Renal cortex interstitium (tissue), 11 donors: ENCODE data around the gene AP1G2. TPM values are rescaled to one million over a fixed set of nuclear protein-coding genes. Genes with fewer than 3 reads are reported as not detected.
"Not testable (repeated sequence)": the region's sequence is repeated elsewhere in the genome, so short reads cannot be mapped to it uniquely, and the experiment has no call there.

ENCODE experiments used
- DNase-seq, 11 donors: peaks; one replicate each; pipeline ENCODE4 v3.0.0-alpha.2; 2013; ENCODE audit warnings: low read depth in 9 of 11, low spot score in 4 of 11; ENCODE audit errors: extremely low read depth in 1 of 11
- polyA plus RNA-seq, 3 donors: library from polyadenylated mRNA; unstranded; fragments of 120-200 nt; gene quantifications; one replicate each; pipeline ENCODE4 v1.2.1, GENCODE V29; 2013; ENCODE audit not compliant: insufficient read length in 3 of 3

Gene AP1G2
- polyA plus RNA-seq, 3 donors: 66.5 to 121 (median 75.3) TPM

DNA sequence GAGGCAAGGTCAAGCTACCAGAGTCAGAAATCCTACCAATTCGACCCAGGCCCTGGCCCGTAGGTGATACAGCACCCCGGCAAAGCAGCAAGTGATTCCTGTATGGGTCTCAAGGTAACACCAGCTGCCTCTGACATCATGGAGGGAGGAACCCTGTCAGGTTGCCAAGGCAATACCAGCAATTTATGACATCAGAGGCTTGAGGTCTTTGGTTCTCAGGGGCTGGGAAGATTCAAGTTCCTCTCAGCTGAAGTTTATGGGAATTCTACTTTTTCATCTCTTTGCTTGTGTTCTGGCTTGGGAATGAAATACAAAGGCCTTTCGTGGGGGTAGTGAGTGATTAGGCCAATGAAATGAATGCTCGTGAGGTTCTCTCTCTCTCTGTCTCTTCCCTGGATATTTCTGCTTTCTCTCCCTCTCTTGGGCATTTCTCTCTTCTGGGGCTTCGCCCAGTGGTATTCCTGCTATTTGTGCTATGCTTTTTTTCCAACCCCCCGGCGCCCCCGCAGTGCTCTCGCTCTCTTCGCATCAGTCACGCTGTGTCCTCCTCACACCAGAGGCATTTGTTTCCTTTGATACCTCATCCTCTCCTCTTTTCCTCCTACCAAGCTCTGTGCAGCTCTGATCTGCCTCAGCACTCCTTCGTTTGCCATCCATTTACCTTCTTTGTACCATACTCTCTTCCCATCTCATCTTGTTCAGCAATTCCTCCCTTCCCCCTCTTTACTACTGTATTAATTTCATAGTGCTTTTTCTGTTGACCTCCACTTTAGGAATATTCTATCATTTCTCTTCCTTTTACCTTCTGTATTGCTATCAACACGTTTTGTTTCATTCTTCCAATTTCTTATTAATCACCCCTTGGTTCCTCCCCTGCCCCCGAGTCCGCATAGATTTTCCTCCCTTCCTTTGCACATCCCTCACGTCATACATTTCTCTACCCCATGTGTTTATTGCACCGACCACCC is 19.0 kb downstream of the AP1G2 start:
- DNase-seq: no peak

DNA sequence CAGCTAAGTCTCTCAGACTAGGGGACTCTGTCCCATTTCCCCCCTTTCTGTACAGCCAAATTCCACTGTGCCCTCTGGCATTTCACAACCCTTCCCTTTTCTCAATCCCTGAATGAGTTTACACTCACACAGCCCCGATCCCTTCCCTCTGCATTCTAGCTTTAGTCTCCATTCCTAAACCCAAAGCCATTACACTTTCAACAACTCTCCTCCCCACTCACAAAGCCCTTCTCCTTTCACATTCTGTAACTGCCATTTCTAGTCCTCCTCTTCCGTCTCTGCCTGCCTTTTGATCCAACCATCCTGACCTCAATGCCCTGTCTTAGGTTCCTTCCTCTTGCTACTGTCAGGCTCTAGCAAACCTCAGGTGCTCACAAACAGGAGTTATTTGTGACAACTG is 19.7 kb downstream of the AP1G2 start:
- DNase-seq: no peak

DNA sequence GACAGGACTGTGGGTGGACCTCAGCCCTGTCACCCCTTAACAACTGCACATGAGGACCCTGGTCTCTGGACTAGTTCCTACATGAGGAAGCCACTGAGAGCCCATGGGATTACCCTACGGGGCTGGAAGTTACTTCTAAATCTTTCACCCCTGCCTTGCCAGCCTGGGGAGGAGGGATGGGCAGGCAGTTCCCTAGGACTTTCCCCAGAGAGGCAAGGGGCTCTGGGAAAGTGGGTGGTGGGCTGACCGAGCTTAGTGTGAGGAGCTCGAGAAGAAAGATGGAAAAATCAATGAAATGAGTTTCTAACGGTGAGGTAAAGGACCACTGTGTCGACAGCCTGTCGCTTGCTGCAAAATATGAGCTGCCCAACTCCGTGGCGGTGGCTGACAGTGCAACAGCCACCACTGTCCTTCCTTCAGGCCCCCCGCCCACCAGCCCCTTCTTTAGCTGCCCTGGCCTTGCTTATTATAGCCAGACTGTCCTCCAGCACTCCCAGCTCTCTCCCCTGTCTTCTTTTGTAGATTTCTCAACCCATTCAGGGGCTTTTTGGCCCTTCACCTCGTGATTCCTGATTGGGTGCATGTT is 21.0 kb downstream of the AP1G2 start:
- no peak for DNase-seq

DNA sequence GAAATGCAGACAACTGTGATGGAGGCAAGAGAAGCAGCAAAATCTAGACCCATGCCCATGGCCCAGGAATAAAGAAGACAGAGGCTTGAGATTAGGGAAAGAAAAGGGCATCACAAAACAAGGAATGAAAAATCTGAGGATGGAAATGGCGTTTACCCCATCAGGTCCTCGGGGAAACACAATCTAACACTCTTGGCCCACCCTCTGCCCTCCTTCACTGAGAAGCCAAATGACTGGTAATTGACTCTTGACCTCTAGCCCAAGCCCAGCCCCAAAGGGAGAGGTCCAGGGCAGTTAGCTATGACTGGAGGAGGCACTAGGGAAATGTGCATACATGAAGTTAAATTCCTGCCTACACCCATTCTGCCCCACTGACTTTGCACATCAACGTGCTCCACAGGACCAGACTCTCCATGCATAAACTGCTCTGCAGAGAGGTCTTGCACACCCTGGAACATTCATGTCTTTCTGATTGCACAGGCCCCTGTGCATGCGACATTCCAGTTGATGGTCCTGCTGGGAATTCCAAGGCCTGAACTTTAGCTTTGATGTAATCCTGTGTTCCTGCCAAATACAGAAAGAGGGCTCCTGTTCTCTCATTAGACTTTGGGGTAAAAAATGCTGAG is 21.7 kb downstream of the AP1G2 start:
- no peak for DNase-seq

DNA sequence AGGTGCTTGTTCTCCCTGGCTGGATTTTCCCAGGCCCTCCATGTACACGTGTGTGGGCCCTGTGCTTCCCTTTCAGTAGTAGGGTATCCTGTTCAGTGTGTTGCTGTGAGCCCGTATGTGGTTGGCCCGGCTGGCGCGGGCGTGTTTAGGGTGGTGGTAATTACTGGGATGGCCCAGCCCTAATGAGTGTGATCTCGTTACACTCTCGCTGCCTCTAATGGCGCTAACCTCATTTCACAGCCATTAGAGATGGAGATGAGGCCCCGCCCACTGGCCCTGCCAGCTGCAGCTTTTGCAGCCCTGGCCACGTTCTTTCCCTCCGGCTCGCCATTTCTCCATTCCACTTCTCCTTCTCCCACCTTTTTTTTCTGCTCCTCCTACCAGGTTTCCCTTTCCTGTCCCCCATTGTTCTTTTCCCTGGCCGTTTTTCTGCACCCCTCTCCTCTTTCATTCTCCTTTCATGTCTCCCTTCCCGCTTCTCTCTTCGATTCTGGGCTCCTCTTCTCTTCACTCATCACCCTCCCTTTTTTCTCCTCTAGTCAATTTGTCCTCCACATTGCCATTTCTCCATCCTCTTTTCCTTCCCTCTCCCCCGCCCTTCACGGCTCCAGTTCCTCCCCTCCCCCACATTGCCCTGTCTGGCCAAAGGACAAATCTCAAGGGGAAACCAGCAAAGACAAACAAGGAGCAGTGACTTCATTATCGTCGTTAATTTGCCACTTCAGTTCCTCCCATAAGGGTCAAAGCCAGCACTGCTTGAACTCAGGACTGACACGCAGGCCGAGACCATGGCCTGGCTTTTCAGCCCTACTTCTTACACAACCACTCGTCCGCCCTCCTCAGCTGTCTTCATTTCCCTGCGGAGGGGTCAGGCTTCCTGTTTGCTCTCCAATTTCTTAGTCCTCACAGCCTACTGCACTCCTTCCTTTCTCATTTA is 22.8 kb downstream of the AP1G2 start:
- DNase-seq: no peak

DNA sequence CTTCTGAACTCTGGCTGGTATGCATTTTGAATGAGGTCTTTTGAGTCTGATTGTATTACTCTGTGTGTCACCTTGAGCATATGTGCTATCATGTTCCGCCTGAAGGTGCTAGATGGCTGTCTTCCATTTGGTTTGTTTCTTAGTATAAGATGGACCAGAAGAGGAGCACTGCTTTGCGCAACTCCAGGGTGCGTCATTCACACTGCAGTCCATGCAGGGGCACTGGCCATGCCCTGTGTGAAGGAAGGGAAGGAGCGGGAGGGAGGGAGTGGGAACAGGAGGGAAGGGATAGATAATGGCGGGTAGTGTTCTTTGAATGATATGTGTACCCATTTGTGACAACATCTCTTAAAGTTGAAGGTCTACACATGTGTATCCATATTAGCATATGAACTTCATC is 24.2 kb downstream of the AP1G2 start:
- no peak for DNase-seq

DNA sequence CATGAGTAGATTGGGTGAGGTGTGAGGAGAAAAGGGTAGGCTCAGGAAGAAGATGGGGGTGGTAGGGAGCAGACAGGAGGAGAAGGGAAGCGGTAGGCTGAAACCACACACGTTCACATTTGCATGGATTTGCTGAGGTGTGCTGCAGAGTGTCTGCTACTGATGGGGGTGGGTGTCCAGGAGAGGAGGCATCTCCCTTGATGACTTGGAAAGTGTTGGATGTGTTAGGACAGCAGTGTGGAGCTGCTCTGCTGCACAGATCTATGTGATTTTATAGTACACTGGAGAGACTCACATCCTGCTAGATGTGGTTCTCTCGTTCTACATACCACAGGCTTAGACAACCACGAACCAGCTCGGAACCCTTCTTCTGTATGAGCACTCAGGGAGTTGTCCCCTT is 25.3 kb downstream of the AP1G2 start:
- no peak for DNase-seq

DNA sequence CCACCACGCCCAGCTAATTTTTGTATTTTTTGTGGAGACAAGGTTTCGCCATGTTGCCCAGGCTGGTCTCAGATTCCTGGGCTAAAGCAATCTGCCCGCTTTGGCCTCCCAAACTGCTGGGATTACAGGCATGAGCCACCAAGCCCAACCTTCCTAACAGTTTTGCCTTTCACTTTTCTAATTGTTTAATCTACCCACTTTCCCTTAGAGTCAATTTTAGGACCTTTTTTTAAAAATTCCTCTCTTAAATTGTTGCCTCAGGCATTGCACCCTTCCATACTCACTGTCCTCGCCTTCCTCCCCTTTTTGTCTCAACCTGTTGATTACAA is 27.5 kb downstream of the AP1G2 start:
- no peak for DNase-seq

DNA sequence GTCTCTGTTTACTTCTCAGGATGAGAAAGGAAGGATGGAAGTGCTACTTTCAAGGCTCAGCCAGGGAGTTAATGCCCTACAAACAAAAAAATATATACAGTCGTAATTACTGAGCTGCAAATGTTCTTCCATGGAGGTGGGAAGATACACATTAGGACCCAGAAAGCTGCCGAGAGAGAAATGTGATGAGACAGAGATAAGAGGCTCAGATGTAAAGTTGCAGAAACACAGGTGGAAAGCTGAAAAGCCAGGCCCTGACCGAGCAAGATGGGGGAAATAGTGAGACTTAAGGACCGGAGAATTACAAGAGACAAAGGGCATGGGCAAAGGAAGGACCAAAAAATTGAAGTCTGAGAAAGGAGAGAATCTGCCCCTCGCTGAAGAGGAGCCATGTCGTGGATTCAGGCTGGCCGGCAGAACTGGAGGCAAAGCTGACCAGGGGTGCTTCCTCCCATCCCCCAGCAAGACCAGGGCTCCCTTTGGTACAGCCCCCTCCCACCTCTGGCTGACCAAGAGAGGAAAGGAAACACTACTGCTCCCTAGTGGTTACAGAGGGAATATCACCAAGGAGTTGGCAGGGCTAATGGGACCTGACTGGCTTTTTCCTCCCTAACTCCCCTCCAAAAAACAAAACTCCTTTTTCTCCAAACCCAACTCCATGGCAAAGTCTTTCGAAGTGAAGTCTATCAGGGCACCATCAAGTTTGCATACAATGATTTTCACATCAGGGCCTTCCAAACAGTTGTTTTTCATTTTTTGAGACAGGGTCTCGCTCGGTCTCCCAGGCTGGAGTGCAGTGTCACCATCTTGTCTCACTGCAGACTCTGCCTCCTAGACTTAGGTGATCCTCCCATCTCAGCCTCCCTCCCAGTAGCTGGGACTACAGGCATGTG is 28.1 kb downstream of the AP1G2 start:
- peak in 2 of 11 donors; percentile 59 to 66 for DNase-seq

DNA sequence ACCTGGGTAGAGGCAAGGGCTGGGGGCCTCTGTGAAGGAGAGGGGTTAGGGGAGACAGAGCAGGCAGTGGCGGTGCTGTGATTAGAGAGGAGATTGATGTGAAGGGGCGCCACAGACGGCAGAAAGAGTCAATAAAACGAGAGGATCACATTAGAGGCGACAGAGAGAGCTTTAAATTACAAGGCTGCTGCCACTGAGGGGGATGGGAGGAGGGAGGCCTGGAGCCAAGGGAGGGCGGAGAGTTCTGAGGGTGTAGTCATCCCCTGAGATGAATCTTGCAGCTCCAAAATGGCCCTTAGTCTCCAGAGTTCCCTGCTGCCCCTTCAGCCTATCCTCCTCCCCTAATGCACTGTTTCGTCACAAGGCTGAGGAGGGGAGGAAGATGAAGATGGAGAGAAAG is 28.8 kb downstream of the AP1G2 start:
- DNase-seq: no peak

DNA sequence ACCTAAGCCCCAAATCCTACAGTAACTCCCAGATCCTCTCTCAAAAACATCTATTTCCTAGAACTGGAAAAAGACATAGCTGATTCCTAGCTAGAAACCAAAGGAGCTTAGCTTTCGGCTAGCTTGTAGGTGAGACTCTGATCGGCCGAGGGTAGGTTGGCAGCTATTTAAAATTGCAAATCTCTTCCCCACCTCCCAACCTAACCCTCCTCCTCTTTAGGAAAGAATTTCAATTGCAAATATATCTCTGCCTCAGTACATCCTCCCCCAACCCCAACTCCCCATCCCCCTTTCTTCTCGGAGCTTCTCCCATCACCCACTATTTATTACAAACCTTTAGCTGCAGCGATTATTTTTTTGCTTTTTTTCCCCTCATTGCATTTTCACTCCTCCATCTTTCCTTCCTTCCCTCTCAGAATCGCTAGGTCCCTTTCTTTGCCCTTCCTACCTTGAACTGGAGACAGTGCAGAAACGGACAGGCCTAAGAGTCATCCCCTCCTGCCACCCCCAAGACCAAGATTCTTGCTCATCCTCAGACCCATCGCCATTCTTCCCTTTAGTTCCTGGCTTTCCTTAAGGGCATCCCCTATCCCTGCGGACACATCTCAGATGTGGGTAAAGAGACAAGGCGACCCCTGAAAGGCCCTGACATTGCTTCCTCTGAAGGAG is 29.4 kb downstream of the AP1G2 start:
- DNase-seq: no peak

DNA sequence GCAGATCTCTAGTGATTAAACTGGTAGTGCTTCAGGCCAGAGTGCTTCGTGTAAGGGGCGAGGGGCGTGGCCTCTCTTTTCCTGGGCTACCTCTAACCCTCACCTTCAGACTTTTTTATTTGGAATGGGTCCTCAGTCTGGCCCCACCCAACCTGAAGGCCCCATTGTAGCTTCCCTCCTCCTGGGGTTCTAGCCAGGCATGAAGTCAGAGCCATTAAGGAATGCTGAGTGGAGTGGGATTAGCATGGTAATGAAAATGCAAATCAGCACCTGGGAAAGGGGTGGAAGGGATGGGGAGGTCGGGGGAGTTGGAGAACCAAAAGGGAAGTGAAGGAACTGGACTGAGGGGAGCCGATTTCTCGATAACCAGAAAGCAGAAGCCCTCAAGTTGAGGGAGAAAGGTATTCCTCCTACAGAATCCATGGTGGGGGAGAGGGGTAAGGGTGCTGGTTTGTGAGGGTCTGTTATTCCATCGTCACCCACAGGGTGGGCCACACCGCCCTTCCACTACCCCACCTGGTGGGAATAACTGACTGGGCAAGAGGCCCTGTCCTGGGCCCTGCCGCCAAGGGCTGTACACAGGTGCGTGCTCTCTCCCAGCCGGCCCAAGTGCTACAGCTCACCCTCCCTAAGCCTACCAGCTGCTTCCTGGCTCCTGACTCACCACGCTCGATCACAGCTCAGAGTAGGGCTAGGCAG is 30.1 kb downstream of the AP1G2 start:
- DNase-seq: no peak

DNA sequence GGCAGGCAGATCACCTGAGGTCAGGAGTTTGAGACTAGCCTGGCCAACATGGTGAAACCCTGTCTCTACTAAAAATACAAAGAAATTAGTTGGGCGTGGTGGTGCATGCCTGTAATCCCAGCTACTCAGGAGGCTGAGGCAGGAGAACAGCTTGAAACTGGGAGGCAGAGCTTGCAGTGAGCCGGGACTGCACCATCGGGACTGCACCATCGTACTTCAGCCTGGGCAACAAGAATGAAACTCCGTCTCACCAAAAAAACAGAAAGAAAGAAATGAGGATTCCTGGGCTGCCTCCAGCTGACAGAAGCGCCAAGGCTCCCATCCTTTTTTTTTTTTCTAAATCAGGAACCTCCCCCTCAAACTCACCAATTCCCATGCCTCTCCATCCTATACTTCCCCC is 30.7 kb downstream of the AP1G2 start:
- not testable (repeated sequence) for DNase-seq

DNA sequence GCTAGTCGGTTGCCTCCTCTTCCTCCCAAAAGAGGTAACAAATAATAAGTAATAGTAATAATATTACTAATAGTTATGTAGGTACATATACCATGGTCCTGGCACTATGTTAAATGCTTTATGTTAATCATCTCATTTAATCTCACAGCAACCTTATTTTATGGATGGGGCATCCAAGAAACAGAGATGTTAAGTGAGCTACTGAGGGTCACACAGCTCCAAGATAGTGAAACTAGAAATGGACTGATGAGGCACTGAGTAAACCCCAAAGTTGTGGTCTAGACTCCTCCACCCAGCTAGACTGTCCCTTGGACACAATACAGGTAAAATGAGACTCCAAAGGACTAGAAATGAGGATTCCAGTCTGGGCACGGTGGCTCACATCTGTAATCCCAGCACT is 31.1 kb downstream of the AP1G2 start:
- no peak for DNase-seq

DNA sequence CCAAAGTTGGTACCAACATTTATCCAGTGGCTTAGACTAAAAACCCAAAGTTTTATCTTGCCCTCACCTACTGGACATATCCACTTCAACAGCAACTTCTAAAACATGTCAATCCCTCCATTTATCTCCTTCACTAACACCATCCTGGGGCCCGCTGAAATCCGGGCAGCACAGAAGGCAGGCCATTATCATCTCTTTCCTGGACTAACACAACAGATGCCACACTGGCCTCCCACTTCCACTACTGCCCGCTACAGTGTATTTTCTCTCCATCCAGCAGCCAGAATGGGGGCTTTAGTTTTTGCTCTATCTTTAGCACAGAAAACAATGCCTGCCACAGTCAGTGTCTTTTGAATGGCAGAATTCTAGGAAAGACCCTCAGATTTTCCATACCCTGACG is 31.6 kb downstream of the AP1G2 start:
- no peak for DNase-seq

DNA sequence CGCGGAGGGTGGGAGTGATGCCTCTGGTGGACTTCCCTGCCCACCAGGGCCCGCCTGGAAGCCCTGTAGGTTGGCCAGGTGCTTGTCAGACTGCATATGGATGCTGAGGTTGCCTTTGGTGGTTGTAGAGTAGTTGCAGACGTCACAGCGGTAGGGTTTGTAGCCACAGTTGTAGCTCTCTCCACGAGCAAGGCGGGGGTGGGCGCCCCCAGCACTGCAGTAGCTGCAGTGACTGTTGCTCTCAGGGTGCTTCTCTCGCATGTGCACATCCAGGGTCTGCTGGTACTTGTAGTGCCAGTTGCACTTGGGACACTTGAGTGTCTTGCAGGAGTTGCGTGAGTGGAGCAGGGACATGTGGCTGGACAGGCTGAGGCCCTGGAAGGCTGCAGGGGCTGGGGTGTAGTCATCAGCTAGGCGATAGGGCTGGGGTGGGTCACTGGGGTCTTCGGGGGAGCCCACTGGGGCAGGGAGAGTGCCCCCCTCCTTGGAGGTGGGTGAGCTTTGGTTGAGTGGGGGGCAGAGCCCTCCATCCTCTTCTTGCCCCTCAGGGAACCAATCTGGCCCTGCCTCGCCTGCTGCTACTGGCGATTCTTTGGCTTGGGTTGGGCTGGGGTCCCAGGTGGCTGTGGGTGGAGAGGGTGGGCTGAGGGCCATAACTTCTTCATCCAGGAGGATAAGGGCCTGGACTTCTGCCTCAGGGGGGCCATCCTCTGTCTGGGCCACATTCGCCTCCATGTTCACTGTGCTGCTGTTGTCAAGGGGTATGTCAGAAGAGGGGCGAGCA is 33.7 kb downstream of the AP1G2 start:
- DNase-seq: no peak
